ENCODE results near the gene PCBP3.
"Not testable (repeated sequence)": the region's sequence is repeated elsewhere in the genome, so short reads cannot be mapped to it uniquely, and the experiment has no call there.

The PCBP3 gene

DNA sequence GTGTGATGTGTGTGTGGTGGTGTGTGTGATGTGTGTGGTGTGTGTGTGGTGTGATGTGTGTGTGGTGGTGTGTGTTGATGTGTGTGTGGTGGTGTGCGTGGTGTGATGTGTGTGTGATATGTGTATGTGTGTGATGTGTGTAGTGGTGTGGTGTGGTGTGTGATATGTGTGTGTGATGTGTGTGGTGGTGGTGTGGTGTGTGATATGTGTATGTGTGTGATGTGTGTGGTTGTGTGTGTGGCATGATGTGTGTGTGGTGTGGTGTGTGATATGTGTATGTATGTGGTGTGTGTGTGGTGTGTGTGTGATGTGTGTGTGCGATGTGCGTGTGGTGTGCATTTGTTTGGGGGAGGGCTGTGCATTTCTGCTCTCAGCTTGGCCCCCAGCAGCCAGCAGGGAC is 7.1 kb upstream of the PCBP3 start:
- no peak for DNase-seq

DNA sequence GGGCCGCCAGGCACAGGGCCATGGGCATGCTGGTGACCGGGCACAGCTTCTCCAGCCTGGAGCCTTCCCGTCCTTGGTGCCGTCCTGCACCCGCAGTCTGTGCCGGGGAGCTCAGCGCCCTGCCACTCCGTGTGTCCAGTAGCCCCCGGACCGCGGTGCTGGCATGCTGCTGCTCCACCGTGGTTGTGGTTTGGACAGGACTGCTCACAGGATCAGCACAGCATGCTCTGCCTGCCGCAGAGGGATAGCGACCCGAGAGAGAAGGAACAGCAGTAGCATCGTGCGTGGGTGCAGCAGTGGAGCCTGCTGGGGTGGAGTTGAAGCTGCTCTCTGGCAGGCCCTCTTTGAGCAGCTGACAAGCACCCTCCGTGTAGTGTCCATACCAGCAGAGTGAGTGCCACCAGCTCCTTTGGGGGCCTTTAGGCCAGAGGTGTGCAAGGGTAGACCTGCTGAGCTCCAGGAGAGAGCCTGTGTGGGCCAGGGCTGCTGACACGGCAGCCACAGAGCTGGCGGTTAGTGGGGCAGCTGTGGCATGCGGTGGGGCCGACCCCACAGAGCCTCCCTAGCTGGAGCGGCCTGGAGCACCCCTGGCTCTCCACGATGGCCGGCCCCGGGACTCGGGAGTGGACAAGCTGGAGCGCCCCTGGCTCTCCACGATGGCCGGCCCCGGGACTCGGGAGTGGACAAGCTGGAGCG is 6.4 kb upstream of the PCBP3 start:
- no peak for DNase-seq

DNA sequence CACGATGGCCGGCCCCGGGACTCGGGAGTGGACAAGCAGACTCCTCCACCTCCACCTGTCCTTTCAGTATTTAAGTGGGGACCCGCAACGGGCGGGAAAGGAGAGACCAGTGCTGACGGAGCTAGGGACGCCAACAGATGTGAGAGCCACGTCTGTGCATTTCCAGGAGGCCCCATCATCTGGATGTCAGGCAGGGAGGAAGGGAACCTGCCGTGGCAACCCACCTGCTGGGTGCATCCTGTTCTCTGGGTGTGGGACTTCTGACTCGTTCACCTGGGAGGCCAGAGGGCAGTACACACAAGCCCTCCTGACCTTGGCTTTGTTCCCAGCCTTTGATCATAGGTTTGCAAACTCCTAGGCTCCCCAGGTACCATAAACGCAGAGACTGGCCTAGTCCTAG is 5.6 kb upstream of the PCBP3 start:
- DNase-seq, result no peak

DNA sequence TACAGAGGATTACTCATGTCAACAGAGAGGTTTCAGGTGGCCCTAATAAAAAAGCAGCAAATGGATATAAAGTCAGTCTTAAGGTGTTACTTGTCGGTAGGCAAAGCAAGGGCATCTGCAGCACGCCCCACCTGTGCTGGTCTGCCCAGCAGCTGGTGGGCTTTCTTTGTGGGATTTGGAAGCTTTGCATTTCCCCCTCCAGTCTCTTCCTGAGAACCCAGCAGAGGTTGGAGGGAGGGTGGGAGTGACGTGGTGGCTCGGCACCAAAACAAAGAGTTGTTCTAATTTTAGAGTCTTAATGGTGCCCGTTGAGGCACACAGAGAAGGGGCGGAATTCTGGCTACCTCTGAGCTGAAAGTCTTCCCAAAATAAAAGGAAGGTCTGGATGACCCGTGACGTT is 4.8 kb upstream of the PCBP3 start:
- no peak for DNase-seq

DNA sequence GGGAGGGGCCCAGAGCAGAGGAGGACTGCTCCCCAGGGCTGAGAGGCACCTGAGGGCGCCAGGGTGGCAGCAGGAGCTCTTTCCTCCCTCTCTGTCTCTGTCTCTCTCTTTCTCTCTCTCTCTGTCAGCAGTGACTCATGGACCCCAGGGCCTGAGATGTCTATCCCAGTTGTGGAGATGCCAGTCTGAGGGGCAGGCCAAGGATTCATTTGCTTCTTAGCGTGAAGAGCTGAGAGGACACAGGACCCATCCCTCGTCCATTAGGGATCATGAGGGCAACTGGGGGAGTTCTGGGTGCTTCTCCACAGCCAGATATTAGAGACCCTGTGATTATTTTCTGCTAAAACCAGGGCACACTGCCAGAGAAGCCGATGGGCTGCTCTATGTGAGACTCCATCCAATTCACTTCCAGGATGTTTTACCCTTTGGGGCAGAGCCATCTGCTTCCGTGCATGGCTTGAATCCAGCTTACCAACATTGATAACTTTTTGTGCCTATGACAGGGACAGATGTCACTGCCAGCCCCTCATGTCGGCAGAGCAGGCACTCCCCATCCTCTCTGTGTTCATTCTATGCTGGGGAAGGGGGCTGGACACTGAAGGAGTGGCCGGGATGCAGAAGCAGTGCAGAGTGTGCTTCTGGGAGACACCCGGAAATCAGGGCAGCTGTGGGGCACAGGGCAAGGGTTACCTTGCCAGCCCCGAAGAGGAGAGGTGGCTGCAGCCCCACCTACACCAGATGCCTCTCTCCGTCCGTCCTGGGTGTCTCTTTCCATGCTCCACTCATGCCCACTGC is 4.1 kb upstream of the PCBP3 start:
- DNase-seq, result no peak

DNA sequence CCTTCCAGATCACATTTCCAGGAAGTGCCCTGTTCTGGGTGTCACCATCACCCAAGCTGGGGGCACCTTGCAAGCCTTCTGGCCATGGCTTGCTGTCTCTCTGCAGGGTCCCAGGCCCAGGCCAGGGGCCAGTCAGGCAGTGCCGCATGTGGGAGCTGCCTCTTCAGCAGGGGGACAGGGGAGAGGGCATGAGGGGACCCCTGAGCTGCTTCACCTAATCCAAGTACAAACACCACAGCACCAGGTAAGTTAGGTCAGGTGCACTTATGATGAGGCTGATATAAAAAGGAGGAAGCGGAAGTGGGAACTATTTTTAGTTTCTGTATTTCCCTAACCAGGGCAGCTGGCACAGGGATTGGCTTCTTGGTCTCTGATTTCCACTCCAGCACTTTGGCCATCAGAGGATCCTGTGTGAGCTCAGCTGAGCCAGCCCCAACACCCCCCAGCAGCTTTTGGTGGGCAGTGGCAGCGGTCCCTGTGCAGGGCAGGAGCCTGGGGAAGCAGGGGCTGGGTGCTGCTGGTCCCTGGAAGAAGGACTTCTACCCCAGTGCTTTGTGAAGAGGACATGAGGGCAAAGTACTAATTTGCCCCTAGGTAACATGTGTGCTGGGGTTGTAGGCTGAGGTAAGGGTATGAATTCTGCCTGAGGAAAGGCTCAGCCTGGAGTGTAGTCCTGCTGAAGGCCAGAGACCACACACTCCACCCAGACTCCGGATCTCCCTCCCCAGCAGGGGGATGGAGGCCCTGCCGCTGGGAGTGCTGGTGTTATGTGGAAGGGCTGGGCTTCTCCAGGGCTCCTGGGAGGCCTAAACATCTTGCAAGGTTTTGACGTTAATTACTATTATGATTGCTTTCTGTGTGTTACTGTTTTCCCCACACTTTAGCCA is 3.3 kb upstream of the PCBP3 start:
- DNase-seq, result no peak

DNA sequence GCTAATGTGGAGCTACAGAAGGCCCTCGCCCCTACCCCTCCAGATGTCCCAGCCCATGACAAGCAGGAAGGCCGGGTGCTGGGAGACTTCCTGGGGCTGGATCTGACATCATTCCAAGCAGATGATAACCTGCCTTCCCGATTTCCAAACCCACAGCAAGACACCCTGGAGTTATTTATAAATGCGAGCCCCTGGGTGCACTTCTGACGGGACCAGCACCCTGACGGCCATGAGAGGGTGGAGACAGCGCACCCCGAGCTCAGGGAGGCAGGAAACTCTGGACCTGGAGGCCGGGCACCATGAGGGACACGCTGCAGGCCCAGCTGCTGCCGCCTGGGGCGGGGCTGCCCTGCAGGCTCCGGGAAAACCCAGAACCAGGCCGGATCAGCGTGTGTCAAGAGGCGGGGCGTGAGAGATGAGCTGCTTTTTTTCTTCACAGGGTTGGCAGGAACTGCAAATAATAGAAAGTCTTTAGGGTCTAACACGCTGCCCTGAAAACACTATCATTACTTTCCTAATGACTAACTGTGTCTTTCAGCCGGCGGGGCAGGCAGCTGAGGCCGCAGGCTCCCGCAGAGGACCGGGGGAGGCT is 2.5 kb upstream of the PCBP3 start:
- DNase-seq, result peak; percentile 18

DNA sequence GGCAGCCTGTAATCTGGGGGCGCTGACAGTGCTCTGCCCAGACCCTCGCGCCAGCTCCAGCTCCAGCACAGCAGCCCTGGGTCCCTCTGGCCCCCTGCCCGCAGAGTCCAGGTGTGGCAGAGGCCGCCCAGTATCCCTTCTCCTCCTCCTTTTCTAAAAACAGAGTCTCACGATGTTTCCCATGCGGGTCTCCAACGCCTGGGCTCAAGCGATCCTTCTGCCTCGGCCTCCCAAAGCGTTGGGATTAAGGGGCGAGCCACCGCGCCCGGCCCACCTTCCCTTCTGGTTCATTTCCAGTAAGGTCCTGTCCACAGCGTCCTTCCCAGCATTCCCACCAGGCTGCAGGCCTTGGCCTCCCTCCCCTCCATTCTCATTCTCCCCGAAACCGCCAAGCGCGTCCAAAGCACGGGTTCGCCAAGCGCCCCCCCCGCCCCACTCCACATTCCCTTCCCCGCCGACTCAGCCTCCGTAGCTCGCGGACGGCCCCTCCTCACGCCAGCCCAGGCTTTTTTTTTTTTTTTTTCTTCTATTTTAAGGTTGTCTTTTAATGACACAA is 2.0 kb upstream of the PCBP3 start:
- DNase-seq, result no peak

DNA sequence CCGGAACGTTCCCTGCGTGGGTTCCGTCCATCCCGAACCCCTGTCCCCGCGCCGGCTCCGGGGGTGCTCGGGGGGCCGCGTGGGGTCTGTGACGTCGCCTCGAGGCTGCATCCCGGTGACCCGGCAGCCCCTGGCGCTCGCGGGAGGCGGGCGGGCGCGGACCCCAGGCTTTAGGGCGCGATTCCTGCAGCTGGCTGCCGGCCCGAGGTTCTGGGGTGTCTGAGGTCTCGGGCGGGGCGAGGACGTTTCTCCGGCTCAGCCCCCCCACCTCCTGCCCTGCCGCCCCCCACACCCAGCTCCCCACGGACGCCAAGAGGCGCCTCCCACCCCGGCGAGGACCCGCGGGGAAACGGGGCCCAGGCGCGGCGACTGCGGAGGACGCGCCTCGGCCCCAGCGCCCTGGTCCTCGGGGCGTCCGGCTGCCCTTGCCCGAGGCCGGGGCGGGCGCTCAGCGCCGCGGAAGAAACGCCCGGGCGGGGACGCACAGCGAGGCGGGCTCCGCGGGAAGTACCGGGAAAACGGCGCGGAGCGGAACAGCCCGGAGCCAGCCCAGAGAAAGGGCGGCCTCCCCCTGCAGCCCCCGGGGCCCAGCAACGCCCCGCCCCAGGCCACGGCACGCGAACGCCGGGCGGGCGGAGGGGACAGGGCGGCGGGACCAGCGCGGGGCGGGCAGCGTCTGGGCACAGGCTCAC is 1.3 kb upstream of the PCBP3 start:
- DNase-seq, result peak; percentile 3

DNA sequence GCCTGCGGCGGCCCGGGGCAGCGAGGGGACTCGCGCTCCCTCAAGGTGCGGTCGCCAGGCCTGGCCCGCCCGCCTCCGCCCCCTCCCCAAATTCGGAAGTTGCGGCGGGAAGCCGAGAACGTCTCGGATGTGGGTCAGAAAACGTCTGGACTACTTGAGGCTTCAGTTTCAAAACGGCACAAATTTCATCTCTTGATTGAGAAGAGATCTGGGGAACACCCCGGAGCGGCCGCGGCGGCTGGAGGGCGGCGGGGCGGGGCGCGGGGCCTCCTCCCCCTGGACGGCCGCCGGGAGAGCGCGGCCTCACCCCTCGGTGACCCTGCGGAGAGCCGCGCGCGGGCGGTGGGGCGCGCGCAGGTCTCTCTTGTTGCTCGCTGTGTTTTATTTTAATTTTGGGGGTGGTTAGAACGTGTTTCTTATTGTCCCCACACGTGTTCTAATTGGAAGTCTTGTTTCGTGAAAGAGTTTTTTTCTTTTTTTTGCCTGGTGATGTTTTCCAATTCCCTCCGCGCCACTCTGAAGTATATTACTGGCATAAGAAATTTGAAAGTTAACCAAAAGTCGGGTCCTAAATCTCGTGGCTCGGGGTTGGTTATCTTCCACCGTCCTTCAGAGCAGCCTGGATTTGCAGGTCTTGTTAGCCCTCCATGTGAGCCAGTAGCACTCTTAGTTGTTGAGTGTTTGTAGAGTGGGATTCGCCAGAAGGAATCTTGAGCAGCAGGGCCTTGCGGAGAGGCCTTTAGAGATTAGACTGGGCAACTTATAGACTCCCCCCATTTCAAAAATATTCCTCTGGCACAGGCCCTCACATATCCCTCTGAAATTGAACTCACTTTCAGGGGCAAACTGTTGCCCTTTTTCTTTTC is 749 bp downstream of the PCBP3 start:
- peak; percentile 20 for DNase-seq

DNA sequence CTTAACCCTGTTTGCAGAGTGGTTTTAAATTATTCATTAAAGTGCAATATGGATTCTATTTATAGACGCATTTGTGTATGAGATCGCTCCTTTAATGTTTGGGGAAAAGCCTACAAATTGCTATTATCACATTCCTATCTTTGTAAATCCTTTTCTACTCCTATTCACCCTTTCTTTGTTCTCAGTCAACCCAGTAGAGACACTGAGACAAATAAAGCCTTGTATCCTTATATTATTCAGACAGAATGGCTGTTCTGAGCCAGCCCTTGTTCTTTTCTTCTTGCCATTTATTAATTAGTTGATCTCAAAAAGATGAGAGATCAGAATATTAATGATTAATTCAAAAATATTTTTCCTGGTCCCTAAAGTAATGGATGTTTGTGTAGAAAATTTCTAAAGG is 8.4 kb downstream of the PCBP3 start:
- no peak for DNase-seq

DNA sequence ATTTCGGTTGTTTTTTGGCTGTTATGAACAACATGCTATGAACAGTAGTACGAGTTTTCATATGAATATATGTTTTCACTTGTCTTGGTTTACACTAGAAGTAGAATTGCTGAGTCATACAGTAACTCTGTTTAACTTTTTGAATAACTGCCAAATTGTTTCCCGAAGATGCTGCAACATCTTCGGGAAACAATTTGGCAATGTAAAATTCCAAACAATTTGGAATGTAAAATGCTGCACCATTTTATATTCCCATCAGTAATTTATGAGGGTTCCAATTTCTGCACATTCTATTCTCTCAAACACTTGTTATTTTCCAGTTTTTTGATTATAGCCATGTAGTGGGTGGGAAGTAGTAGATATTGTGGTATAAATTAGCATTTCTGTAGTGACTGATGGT is 11.6 kb downstream of the PCBP3 start:
- peak; percentile 16 for DNase-seq

DNA sequence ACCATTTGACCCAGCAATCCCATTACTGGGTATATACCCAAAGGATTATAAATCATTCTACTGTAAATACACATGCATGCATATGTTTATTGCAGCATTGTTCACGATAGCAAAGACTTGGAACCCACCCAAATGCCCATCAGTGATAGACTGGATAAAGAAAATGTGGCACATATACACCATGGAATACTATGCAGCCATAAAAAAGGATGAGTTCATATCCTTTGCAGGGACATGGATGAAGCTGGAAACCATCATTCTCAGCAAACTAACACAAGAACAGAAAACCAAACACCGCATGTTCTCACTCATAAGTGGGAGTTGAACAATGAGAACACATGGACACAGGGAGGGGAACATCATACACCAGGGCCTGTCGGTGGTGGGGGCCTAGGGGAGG is 12.6 kb downstream of the PCBP3 start:
- not testable (repeated sequence) for DNase-seq

DNA sequence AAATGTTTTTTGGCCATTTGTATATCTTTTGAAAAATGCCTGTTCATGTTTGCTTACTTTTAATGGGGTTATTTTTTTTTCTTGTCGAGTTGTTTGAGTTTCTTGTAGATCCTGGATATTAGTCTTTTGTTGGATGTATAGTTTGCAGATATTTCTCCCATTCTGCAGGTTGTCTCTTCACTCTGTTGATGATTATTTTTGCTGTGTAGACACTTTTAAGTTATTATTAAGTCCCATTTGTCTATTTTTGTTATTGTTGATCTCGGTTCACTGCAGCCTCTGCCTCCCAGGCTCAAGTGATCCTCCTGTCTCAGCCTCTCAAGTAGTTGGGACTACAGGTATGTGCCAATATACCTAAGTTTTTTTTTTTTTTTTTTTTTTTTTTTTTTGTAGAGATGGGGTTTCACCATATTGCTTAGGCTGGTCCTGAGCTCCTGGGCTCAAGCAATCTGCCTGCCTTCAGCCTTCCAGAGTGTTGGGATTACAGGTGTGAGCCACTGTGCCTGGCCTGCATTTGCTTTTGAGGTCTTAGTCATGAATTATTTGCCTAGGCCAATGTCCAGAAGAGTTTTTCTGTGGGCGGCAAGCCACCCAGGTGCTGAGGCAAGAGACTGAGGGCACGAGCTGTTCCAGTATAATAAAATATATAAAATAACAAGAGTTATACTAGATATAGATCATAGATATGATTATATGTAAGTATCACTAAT is 18.5 kb downstream of the PCBP3 start:
- DNase-seq, result not testable (repeated sequence)

DNA sequence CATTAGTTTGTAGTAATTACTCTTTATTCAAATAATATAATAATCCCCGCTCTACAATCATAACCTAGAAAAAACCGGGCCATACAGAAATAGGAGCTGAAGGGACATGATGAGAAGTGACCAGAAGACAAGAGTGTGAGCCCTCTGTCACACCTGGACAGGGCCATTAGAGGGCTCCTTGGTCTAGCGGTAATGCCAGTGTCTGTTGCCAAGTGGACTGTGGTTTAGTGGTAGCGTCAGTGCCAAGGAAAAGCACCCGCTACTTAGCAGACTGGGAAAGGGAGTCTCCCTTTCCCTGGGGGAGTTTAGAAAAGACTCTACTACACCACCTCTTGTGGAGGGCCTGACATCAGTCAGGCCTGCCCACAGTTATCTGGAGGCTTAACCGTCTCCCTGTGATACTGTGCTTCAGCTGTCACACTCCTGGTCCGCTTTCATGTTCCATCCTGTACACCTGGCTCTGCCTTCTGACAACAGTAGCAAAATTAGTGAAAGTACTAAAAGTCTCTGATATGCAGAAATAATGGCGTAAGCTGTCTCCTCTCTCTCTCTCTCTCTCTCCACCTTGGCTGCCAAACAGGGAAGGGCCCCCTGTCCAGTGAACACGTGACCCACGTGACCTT is 19.2 kb downstream of the PCBP3 start:
- DNase-seq, result not testable (repeated sequence)

DNA sequence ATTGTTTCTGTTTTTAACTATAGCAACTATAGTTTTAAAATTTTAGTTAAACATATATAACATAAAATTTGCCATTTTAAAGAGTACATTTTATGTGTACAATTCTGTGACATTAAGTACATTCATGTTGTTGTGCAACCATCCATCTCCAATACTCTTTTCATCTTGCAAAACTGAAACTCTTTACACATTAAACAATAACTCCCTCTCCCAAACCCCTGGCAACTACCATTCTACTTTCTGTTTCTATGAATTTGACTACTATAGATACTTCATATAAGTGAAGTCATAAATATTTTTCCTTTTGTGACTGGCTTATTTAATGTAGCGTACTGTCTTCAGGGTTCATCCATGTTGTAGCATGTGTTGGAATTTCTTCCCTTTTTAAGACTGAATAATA is 25.9 kb downstream of the PCBP3 start:
- no peak for DNase-seq

DNA sequence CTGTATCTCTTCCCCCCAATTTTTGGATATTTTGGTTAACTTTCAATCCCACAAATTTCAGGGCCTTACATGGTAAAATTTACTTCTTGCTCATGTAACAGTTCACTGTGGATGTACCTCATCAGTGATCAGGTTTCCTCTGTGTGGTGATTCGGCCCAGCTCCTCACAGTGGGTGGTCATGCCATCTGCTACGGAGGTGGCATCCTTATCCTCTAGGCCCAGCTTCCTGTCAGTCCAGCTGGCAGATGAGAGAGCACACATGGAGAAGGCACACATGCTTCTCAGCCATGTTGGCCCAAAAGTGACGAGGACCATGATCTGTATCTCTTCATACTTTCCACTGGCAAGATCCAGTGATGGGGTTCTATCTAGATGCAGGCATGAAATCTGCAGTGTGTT is 27.2 kb downstream of the PCBP3 start:
- DNase-seq, result no peak

DNA sequence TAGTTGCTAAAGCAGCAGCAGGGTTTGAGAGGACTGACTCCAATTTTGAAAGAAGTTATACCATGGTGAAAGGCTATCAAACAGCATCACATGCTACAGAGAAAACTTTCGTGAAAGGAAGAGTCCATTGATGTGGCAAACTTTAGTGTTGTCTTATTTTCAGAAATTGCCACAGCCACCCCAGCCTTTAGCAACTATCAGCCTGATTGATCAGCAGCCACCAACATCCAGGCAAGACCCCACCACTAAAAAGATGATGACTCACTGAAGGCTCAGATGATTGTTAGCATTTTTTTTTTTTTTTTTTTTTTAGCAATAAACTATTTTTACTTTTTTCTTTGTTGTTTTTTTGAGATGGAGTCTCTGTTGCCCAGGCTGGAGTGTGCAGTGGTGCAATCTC is 35.3 kb downstream of the PCBP3 start:
- DNase-seq, result not testable (repeated sequence)

DNA sequence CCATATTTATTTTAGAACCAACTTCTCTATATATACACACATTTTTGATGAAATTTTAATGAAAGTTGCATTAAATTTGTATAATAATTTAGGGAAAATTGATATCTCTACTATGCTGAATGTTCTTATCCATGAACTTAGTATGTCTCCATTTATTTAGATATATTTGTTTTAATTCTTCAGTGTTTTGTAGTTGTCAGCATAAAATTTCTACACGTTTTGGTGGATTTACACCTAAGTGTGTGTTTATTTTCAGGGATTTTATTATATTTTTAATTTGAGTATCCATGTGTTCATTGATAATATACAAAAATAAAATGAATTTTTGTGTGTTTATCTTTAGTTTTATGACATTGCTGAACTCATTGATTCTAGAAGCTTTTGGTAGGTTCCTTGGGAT is 36.7 kb downstream of the PCBP3 start:
- DNase-seq, result no peak

DNA sequence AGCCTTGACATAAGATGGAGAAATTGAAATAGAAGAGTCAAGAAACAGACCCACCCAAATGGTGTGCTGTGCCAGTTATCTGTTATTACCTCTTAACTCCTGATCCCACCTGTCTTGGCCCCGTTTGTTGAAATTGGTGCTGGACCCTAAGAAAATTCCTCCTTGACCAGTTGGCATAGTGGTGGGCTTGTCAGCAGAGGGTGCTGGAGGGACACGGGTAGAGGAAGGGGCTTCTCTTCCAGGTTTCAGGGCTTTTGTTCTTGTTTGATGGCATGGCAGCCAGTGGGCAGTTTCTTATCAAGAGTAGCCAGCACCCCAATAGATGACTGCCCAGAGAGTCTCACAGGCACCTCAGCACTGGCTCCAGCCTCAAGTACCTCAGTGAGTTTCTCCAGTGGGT is 51.6 kb downstream of the PCBP3 start:
- no peak for DNase-seq
